Activated CD4-positive, CD25-positive, alpha-beta regulatory T cell treated with anti-CD3 and anti-CD28 coated beads, Interleukin-2, amount 50 U/mL, for 16 hours (primary cell): ENCODE data around the gene TENM4.

Source experiments
- DNase-seq: peaks from one replicate; pipeline ENCODE4 v3.0.0-alpha.2; 2020; ENCODE audit warnings: low read depth, low spot score

TENM4 gene

DNA sequence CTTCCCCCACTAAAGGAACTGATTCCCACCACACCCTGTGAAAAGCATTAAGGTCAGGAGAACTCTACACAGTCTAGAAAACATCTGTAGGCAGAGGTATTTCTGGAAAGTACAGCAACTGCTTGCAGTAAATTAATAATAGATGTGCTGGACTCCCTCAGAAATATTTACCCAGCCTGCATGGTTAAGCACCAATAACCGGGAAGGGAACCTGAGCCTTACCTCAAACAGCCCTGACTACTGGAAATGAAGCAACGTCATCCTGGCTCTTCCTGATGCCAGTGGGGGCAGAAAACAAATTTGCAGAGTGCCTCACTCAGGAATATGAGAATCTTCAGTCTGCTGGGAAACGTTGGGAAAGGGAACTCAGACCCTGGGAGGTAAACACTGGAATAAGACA is 318.1 kb downstream of the TENM4 start:
- no peak for DNase-seq

- DNase-seq, result no peak
Observed at GRCh38 chr11:79121351-79121750, 319.5 kb downstream of the TENM4 start.

DNA sequence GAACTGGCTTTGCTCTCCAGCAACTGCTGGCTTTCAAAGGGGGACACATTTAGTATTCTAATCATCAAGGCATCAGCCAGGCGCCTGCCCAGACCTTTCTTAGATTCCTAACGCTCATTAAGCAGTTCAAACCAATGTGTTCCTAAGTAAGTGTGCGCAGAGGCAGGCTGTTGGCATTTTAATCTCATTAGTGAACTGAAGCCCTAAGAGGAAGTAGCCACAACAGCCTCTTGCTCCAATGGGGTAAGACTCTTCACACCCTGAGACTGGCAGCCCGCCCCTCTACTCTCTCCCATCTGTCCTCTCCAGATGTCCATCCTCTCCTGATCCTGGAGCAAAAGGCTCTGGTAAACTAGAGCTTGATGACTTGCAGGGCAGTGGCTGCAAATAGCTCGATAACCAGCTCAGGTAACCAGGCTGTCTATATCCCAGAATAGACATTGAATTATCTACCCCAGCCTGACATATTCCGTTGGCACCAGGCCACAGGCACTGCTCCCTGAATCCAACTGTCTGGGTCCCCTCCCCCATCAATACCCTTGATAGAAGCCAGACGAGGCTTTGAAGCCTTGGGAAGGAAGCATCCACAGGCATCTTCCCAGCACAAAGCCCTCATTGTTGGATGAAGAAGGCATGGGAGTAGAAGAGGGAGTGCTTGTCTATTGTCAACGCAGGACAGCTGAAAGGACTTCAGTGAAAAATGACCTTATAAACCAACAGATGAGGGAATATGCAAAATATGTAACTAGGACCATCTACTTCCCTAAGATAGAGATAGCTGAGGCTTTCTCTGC is 321.1 kb downstream of the TENM4 start:
- no peak for DNase-seq

DNA sequence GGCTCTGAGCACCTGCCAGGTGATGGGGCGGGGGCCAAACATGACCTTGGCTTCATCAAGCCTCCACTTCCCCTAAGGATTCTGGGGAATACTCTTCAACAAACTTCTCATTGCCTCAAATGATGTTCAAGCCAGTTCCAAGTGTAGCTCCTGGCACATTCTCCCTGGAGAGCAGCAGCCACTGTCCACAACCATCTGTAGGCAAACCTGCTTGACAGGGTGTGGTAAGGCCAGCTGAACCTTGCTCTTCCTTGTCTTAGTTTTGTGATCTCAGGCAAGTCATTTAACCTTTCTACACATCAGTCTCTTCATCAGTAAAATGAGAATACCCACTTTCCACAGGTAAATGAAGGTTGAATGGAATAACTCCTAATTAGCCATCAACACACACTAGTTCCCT is 323.3 kb downstream of the TENM4 start:
- DNase-seq, result no peak

- no peak for DNase-seq
Observed at GRCh38 chr11:79116600-79116999, 324.2 kb downstream of the TENM4 start.

- DNase-seq, result no peak
Observed at GRCh38 chr11:79113054-79113690, 327.7 kb downstream of the TENM4 start.

- DNase-seq, result no peak
Observed at GRCh38 chr11:79110796-79111195, 330.0 kb downstream of the TENM4 start.

DNA sequence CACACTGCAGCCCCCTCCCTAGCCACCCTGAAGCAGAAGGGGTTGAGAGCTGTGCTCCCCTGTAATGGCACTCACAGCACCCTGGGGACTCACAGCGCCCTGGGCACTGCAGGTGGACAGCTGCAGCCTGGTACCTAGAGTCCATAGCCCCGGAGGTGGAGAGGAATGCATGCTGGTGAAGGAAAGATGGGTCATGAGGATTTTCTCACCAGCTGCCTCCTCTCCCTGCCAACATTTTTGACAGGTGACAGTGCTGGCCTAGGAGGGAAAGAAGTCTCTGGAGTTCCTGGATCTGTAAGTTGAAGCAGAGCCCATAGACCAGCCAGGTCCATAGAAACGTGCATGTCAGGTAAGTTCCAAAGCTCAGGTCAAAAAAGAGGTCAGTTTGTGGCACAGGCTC is 330.5 kb downstream of the TENM4 start:
- no peak for DNase-seq

- no peak for DNase-seq
Observed at GRCh38 chr11:79108851-79109250, 332.0 kb downstream of the TENM4 start.

DNA sequence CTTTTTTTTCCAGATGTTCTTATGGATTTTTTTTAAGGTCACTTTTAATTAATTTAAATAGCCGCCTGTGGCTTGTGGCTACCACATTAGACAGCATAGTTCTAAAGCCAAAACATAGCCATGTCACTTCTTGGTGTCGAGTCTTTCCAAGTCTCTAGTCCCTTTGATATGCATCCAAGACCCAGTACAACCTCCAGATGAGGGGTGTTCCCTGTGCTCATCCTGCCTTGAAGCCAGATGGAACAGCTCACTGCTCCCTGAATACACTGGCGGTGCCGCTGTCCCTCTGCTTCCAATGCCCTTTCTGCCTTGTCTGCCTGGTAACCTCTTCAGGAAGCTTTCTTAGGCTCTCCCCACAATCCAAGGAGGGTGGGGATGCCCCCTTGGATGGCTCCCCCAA is 338.0 kb downstream of the TENM4 start:
- DNase-seq, result no peak

- DNase-seq, result no peak
Observed at GRCh38 chr11:79101656-79102055, 339.2 kb downstream of the TENM4 start.

GRCh38 chr11:79100093-79100910 is 340.5 kb downstream of the TENM4 start:
- DNase-seq, result no peak

- no peak for DNase-seq
Observed at GRCh38 chr11:79098146-79098545, 342.7 kb downstream of the TENM4 start.

GRCh38 chr11:79097246-79097875 is 343.5 kb downstream of the TENM4 start:
- DNase-seq, result no peak

GRCh38 chr11:79095424-79095823 is 345.4 kb downstream of the TENM4 start:
- no peak for DNase-seq

DNA sequence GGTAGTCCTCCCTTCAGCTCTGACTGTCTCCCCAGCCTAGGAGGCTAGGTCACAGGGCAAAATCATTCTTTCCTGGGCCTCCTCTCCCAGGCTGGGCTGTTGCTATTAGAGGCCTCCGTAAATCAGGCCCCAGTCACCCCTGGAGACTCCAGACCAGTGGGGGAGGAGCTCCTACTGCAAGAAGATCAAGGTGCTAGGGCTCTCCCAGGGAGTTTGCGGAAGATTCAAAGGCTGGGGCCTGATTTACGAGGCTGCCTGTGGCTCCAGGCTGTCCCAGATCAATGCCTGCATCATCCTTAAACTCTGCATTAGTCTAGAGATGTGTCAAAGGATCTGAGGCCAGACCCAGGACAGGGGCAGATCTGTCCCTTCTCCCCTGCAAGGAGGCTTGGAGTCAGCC is 346.2 kb downstream of the TENM4 start:
- DNase-seq, result no peak

- DNase-seq, result no peak
Observed at GRCh38 chr11:79092791-79093353, 348.0 kb downstream of the TENM4 start.

- DNase-seq, result no peak
Observed at GRCh38 chr11:79090191-79090705, 350.6 kb downstream of the TENM4 start.

DNA sequence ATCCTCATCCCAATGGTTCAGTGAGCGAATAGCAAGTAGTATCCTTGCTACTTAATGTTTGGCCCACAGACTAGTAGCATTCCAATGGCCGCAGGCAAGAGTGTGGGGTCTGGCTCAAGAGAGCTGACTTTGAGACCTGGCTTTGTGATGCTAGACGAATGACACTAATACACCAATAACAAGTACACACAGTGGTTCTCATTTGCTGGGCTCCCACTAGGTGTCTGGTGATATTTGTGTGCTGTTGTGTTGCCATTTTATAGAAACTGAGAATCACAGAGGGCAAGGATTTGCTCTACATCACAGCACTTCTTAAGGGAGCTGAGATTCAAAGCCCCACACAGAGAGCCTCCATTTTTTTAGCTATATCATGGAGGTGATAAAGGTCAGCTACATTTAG is 351.2 kb downstream of the TENM4 start:
- no peak for DNase-seq

GRCh38 chr11:79088967-79089366 is 351.9 kb downstream of the TENM4 start:
- DNase-seq, result no peak

DNA sequence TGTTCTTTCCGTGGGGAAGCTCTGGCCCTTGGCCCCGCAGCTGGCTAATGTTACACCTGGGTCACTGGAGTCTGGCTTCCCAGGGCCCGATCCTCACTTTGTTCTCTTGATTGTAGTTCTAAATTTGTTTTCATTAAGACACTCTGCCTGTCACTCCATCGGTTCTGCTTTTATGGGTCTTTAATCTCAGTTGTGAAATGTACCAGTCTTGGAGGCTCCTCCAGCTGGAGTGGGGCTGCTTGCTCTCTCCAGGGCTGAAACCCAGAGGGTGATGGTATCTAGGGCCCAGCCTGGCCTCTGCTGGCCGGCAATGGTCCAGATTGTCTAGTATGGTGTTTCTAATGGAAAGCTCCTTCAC is 352.9 kb downstream of the TENM4 start:
- no peak for DNase-seq
